ENCODE data around the gene HSPA12B. TPM values are rescaled to one million over a fixed set of nuclear protein-coding genes. Genes with fewer than 3 reads are reported as not detected.
A peak's percentile ranks its signal among the peaks of the same experiment; 100 is the strongest.

Gene HSPA12B
- total RNA-seq = 26.7 TPM

- DNase-seq = peak; percentile 82
These were observed at the start of gene HSPA12B for GRCh38 chr20:3732327-3733118. Gene HSPA12B (plus strand): TSS chr20:3732685. CDS start chr20:3738675, 5,990 bp downstream.

- no peak for DNase-seq
These were observed 47.1 kb upstream of the HSPA12B start for GRCh38 chr20:3685341-3685740.

GRCh38 chr20:3686421-3686820 lies 46.1 kb upstream of the HSPA12B start:
- peak; percentile 69 for DNase-seq

- peak; percentile 97 for DNase-seq
These were observed 45.6 kb upstream of the HSPA12B start for GRCh38 chr20:3686867-3687321.

- DNase-seq = peak; percentile 76
These were observed 44.8 kb upstream of the HSPA12B start for GRCh38 chr20:3687655-3688054.

- DNase-seq = no peak
These were observed 42.5 kb upstream of the HSPA12B start for GRCh38 chr20:3689978-3690377.

GRCh38 chr20:3690413-3690812 lies 42.1 kb upstream of the HSPA12B start:
- DNase-seq = no peak

GRCh38 chr20:3691306-3691705 lies 41.2 kb upstream of the HSPA12B start:
- DNase-seq = no peak

GRCh38 chr20:3691897-3692296 lies 40.6 kb upstream of the HSPA12B start:
- DNase-seq = no peak

- no peak for DNase-seq
These were observed 39.7 kb upstream of the HSPA12B start for GRCh38 chr20:3692706-3693294.

- DNase-seq = no peak
These were observed 39.1 kb upstream of the HSPA12B start for GRCh38 chr20:3693376-3693775.

GRCh38 chr20:3694864-3695263 lies 37.6 kb upstream of the HSPA12B start:
- no peak for DNase-seq

GRCh38 chr20:3696200-3696599 lies 36.3 kb upstream of the HSPA12B start:
- DNase-seq = no peak

- DNase-seq = no peak
These were observed 35.5 kb upstream of the HSPA12B start for GRCh38 chr20:3696745-3697587.

GRCh38 chr20:3697588-3698305 lies 34.7 kb upstream of the HSPA12B start:
- DNase-seq = peak; percentile 43

- DNase-seq = peak; percentile 86
These were observed 33.9 kb upstream of the HSPA12B start for GRCh38 chr20:3698591-3699001.

GRCh38 chr20:3699037-3699436 lies 33.4 kb upstream of the HSPA12B start:
- DNase-seq = peak; percentile 70

GRCh38 chr20:3701061-3701998 lies 31.2 kb upstream of the HSPA12B start:
- no peak for DNase-seq

GRCh38 chr20:3702611-3703391 lies 29.7 kb upstream of the HSPA12B start:
- DNase-seq = no peak

- peak; percentile 91 for DNase-seq
These were observed 28.4 kb upstream of the HSPA12B start for GRCh38 chr20:3704087-3704486.

Data from tongue (tissue), 2 donors.